PC-3 (cell line): ENCODE results near the gene FBXL7. TPM values are rescaled to one million over a fixed set of nuclear protein-coding genes. Genes with fewer than 3 reads are reported as not detected.

Experiments
- ATAC-seq: fragments of 200-7000 bp; cut with Tn5 transposase; 2 replicates; pipeline ENCODE4 v1.9.1; 2020; ENCODE audit warnings: mild to moderate bottlenecking, moderate library complexity
- BruUV-seq: library from RNA; stranded (reverse); fragments of 400-500 nt; replicated peaks from 2 replicates; lab custom pipeline; 2021; lab: Mats Ljungman, UMichigan
- CTCF ChIA-PET: fragments of 300-600 bp; sonication (Branson Sonifier 250); formaldehyde crosslinking; loops from one replicate; lab custom pipeline; 2022; ENCODE audit warnings: antibody characterized with exemption; lab: Charles Lee
- POLR2A ChIA-PET: fragments of 300-600 bp; sonication (Branson Sonifier 250); formaldehyde crosslinking; loops from one replicate; lab custom pipeline; 2022; ENCODE audit warnings: antibody characterized with exemption; ENCODE audit not compliant: unreplicated experiment; lab: Charles Lee
- DNase-seq: peaks from one replicate; pipeline ENCODE4 v3.0.0-alpha.2; 2015
- H2AFZ ChIP-seq: fragments of 300-600 bp; sonication (generic); 2 replicates; pipeline ENCODE4 v1.6.0; 2016; ENCODE audit warnings: antibody characterized with exemption, low read length
- H3F3A ChIP-seq: fragments of 300-600 bp; sonication (generic); one replicate; pipeline ENCODE4 v1.6.0; 2017; ENCODE audit warnings: antibody characterized with exemption, low read length, control low read depth, mild to moderate bottlenecking; ENCODE audit not compliant: unreplicated experiment
- H3K27ac ChIP-seq: fragments of 300-600 bp; sonication (generic); 2 replicates; pipeline ENCODE4 v1.5.1; 2016; ENCODE audit warnings: mild to moderate bottlenecking, low read length
- H3K27me3 ChIP-seq: fragments of 300-600 bp; sonication (generic); 2 replicates; pipeline ENCODE4 v1.6.1; 2016; ENCODE audit warnings: low read length, mixed read lengths
- H3K36me3 ChIP-seq: fragments of 300-600 bp; sonication (generic); 2 replicates; pipeline ENCODE4 v1.6.1; 2016; ENCODE audit warnings: low read depth, mixed run types, low read length, mixed read lengths
- H3K4me1 ChIP-seq: fragments of 300-600 bp; sonication (generic); 2 replicates; pipeline ENCODE4 v1.5.1; 2016; ENCODE audit warnings: low read length; ENCODE audit not compliant: insufficient read depth
- H3K4me2 ChIP-seq: fragments of 300-600 bp; sonication (generic); 2 replicates; pipeline ENCODE4 v1.6.0; 2016; ENCODE audit warnings: low read length
- H3K4me3 ChIP-seq: fragments of 300-600 bp; sonication (generic); 2 replicates; pipeline ENCODE4 v1.5.1; 2016; ENCODE audit warnings: mild to moderate bottlenecking, low read length, mixed read lengths
- H3K79me2 ChIP-seq: fragments of 300-600 bp; sonication (generic); 2 replicates; pipeline ENCODE4 v1.6.1; 2017; ENCODE audit warnings: low read length, mixed read lengths
- H3K9ac ChIP-seq: fragments of 300-600 bp; sonication (generic); 2 replicates; pipeline ENCODE4 v1.6.0; 2016; ENCODE audit warnings: mild to moderate bottlenecking, low read length
- H3K9me2 ChIP-seq: fragments of 300-600 bp; sonication (generic); replicated peaks from 2 replicates; pipeline ENCODE4 v1.6.1; 2016; ENCODE audit warnings: mixed run types, low read length, mixed read lengths
- H3K9me3 ChIP-seq: fragments of 300-600 bp; sonication (generic); 2 replicates; pipeline ENCODE4 v1.6.1; 2016; ENCODE audit warnings: low read length, mixed read lengths
- H4K20me1 ChIP-seq: fragments of 300-600 bp; sonication (generic); 2 replicates; pipeline ENCODE4 v1.6.1; 2016; ENCODE audit warnings: low read length, mixed read lengths
- EZH2 ChIP-seq: fragments of 300-600 bp; sonication (generic); IDR thresholded peaks from one replicate; pipeline ENCODE4 v1.6.1; 2017; ENCODE audit warnings: antibody characterized with exemption, mild to moderate bottlenecking, low read length; ENCODE audit not compliant: unreplicated experiment
- EZH2phosphoT487 ChIP-seq: fragments of 300-600 bp; sonication (generic); IDR thresholded peaks from 2 replicates; pipeline ENCODE4 v1.6.1; 2018; ENCODE audit warnings: mild to moderate bottlenecking, antibody characterized with exemption, low read length, borderline replicate concordance
- intact Hi-C: fragments of 100-400 bp; cut with micrococcal nuclease; formaldehyde crosslinking; loops from 2 replicates; pipeline ENCODE4 v1.9.0; 2023
- total RNA-seq: library from RNA; depleted of rRNA; stranded (reverse); fragments of >200 nt; gene quantifications from 2 replicates; pipeline ENCODE4 v1.2.3, GENCODE V29; 2014
- TF ChIP-seq, protein P1 (sequence below): fragments of 300-600 bp; sonication (generic); conservative IDR thresholded peaks from 2 replicates; pipeline ENCODE4 v1.5.1; 2017; ENCODE audit warnings: antibody characterized with exemption, low read depth, mild to moderate bottlenecking, low read length

Gene FBXL7
- total RNA-seq, 1 experiment from 2014 or later, result 0.18 TPM

- ATAC-seq (no peak), DNase-seq (no peak)
- Histone ChIP-seq H3K9me2 (no peaks in the 10 kb centered on the region), H2AFZ (no peak overlapping the region), H4K20me1 (no peaks in the 10 kb centered on the region), H3F3A (no peaks in the 10 kb centered on the region), H3K27me3 (no peaks in the 10 kb centered on the region), H3K36me3 (no peaks in the 10 kb centered on the region), H3K4me2 (no peak overlapping the region), H3K79me2 (no peaks in the 10 kb centered on the region), H3K9me3 (peaks cover 28% of the 10 kb centered on the region), H3K27ac (no peak overlapping the region), H3K9ac (no peak overlapping the region), H3K4me1 (no peaks in the 10 kb centered on the region), H3K4me3 (no peak overlapping the region)
- ChIA-PET POLR2A (no interaction called here), CTCF (no interaction called here)
- intact Hi-C loops, result no loop called here
- no TSS peak for BruUV-seq
- TF ChIP-seq EZH2phosphoT487 (no peak), EZH2 (no peak)
Measured at GRCh38 chr5:15956622-15957021, 456.6 kb downstream of the FBXL7 start.

DNA sequence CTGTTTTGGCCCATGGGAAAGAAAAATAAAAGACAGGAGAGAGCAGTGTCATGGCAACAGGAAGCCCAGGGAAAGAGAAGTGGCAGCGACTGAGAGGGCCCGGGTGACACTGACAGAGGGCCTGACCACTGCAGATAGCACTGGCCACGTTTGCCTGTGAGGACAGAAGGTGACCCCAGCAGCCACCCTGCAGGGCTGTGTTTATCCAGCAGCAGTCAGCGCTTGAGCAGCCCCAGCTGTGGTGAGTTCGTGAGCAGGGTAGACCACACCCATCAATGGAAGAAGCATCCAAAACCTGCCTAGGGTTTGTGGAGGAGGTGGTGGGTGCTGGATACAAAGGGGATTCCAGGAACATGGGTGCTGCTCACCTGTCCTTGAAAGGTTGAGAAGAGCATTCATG, 457.1 kb downstream of the FBXL7 start:
- DNase-seq, result no peak
- Histone ChIP-seq H3K36me3 (no peaks in the 10 kb centered on the region), H3K79me2 (no peaks in the 10 kb centered on the region), H3K27me3 (no peaks in the 10 kb centered on the region), H3K27ac (no peak overlapping the region), H3K9me2 (no peaks in the 10 kb centered on the region), H3K4me3 (no peak overlapping the region), H3K9ac (no peak overlapping the region), H3K9me3 (peaks cover 26% of the 10 kb centered on the region), H2AFZ (no peak overlapping the region), H3F3A (no peaks in the 10 kb centered on the region), H3K4me1 (no peaks in the 10 kb centered on the region), H4K20me1 (no peaks in the 10 kb centered on the region), H3K4me2 (no peak overlapping the region)
- ChIA-PET POLR2A (no interaction called here), CTCF (no interaction called here)
- intact Hi-C loops, result no loop called here
- ATAC-seq, result no peak
- TF ChIP-seq EZH2, result no peak
- no peak for TF ChIP-seq EZH2phosphoT487
- TF ChIP-seq, protein P1, sequence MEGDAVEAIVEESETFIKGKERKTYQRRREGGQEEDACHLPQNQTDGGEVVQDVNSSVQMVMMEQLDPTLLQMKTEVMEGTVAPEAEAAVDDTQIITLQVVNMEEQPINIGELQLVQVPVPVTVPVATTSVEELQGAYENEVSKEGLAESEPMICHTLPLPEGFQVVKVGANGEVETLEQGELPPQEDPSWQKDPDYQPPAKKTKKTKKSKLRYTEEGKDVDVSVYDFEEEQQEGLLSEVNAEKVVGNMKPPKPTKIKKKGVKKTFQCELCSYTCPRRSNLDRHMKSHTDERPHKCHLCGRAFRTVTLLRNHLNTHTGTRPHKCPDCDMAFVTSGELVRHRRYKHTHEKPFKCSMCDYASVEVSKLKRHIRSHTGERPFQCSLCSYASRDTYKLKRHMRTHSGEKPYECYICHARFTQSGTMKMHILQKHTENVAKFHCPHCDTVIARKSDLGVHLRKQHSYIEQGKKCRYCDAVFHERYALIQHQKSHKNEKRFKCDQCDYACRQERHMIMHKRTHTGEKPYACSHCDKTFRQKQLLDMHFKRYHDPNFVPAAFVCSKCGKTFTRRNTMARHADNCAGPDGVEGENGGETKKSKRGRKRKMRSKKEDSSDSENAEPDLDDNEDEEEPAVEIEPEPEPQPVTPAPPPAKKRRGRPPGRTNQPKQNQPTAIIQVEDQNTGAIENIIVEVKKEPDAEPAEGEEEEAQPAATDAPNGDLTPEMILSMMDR, result no peak
- BruUV-seq, result no TSS peak

- no peak overlapping the region for H3K4me3 ChIP-seq
- H3K9me2 ChIP-seq, result no peaks in the 10 kb centered on the region
- no TSS peak for BruUV-seq
- H3K4me2 ChIP-seq, result no peak overlapping the region
- no peaks in the 10 kb centered on the region for H3K4me1 ChIP-seq
- H3K27me3 ChIP-seq, result no peaks in the 10 kb centered on the region
- H3K27ac ChIP-seq, result no peak overlapping the region
- ATAC-seq (no peak), DNase-seq (no peak)
- POLR2A ChIA-PET, result no interaction called here
- no peak overlapping the region for H3K9ac ChIP-seq
- no peak overlapping the region for H2AFZ ChIP-seq
- TF ChIP-seq, protein P1, result no peak
- TF ChIP-seq EZH2 (no peak), EZH2phosphoT487 (no peak)
- CTCF ChIA-PET, result no interaction called here
- H3K9me3 ChIP-seq, result peaks cover 23% of the 10 kb centered on the region
- intact Hi-C loops, result no loop called here
- no peaks in the 10 kb centered on the region for H3K36me3 ChIP-seq
- H3F3A ChIP-seq, result no peaks in the 10 kb centered on the region
- no peaks in the 10 kb centered on the region for H3K79me2 ChIP-seq
- H4K20me1 ChIP-seq, result no peaks in the 10 kb centered on the region
Measured at GRCh38 chr5:15959370-15960164, 459.6 kb downstream of the FBXL7 start.
